ENCODE measurements around the gene KRT80. TPM values are rescaled to one million over a fixed set of nuclear protein-coding genes. Genes with fewer than 3 reads are reported as not detected.

The KRT80 gene
- total and polyA plus RNA-seq, 2 experiments from 2014 or later: not detected

DNA sequence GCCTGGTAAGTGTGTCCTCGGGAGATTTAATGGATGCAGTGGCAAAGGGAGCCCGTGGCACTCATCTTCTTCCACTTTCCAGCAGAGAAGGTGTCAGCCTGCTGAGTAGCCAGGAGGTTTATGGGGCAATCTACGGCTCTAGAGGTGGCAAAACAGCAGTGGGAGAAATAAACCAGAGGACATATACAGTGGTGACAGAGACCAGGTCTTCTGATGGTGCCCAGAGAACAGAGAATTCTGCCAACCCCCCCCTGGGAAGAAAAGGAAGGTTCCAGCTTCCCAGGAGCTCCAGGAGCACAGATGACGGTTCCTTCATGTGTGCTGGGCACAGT is 69.3 kb downstream of the KRT80 start:
- H3K27ac ChIP-seq: no peak overlapping the region
- TF ChIP-seq, protein P1, sequence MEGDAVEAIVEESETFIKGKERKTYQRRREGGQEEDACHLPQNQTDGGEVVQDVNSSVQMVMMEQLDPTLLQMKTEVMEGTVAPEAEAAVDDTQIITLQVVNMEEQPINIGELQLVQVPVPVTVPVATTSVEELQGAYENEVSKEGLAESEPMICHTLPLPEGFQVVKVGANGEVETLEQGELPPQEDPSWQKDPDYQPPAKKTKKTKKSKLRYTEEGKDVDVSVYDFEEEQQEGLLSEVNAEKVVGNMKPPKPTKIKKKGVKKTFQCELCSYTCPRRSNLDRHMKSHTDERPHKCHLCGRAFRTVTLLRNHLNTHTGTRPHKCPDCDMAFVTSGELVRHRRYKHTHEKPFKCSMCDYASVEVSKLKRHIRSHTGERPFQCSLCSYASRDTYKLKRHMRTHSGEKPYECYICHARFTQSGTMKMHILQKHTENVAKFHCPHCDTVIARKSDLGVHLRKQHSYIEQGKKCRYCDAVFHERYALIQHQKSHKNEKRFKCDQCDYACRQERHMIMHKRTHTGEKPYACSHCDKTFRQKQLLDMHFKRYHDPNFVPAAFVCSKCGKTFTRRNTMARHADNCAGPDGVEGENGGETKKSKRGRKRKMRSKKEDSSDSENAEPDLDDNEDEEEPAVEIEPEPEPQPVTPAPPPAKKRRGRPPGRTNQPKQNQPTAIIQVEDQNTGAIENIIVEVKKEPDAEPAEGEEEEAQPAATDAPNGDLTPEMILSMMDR (IDR thresholded peaks at IDR 0.05; ENCODE audit: low read depth, low read length): no peak
- H3K27me3 ChIP-seq: no peaks in the 10 kb centered on the region
- no peaks in the 10 kb centered on the region for H3K36me3 ChIP-seq
- no peak overlapping the region for H3K4me3 ChIP-seq
- DNase-seq (ENCODE audit: low read depth in 1 of 2, low spot score in 1 of 2): no peak
- no peaks in the 10 kb centered on the region for H3K4me1 ChIP-seq (ENCODE audit: low read depth)
- no peaks in the 10 kb centered on the region for H3K9me3 ChIP-seq (ENCODE audit: low read depth)

DNA sequence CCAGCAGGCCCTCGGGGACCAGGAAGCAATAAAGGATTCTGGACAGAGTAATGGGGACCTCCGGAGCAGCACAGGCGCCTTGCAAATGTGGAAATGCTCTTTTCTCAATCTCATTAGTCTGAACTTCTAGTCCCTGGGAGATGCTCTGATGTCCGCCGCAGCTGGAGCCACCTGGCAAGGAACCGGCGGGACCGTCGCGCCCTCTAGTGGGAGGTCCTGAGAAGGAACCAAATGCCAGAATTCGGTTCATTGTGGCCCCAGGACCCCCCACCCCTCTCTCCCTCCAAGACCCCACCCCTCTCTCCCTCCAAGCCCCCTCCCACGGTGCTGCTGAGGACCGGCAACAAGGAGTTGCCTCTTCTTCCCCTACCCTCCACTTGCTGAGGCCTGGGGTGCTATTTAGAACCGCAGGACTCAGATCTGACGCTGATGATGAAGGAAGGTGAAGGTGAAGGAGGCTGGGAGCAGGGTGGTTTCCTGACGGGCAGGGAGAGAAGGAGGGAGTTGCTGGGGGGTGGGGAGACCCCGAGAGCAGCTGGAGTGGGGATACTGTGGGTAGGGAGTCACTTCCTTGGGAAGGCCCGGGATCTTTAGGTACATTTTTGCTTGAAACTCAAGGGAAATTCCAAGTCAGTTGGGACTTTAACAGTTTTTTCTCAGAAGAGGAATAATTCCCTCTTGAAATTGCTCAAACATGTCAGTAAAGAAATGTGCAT is 69.8 kb downstream of the KRT80 start:
- Histone ChIP-seq H3K27ac (no peak overlapping the region), H3K27me3 (peaks cover under 1% of the 10 kb centered on the region), H3K36me3 (no peaks in the 10 kb centered on the region), H3K9me3 (ENCODE audit: low read depth) (no peaks in the 10 kb centered on the region), H3K4me1 (ENCODE audit: low read depth) (no peaks in the 10 kb centered on the region), H3K4me3 (no peak overlapping the region)
- TF ChIP-seq, protein P1 (IDR thresholded peaks at IDR 0.05; ENCODE audit: low read depth, low read length): peak; percentile 77
- peak; percentile 68 to 81 for DNase-seq (ENCODE audit: low read depth in 1 of 2, low spot score in 1 of 2)

DNA sequence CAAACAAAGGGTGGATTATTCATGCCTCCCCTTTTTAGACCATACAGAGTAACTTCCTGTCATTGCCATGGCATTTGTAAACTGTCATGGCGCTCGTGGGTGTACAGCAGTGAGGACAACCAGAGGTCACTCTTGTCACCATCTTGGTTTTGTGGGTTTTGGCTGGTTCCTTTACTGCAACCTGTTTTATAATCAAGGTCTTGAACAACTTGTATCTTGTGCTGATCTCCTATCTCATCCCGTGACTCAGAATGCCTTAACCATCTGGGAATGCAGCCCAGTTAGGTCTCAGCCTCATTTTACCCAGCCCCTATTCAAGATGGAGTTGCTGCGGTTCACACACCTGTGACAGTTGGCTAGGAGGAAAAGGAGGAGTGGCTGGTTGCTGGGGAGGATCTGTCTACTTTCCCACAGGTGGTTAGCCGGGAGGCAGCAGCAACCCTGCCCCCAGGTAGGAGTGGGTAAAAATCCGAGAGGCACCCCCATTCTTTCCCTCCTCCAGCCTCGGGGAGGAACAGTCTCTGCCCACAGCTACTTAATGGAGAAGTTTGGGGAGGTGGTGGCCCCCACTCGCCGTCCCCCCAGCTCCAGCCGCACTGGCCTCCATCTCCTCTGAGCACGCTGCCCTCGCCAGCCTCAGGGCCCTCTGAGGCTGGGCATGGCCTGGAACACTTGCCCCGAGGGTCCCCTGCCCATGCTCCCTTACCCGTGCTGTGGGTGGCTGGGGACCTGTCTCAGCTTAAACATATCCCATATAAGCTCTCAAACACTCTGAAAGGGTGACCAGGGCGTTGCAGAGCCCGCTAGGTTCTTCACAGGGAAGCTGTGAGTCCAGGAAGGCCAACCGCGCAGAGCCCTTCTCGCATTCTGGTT is 70.6 kb downstream of the KRT80 start:
- DNase-seq (ENCODE audit: low read depth in 1 of 2, low spot score in 1 of 2): no peak
- Histone ChIP-seq H3K4me1 (ENCODE audit: low read depth) (no peaks in the 10 kb centered on the region), H3K36me3 (no peaks in the 10 kb centered on the region), H3K4me3 (no peak overlapping the region), H3K27ac (no peak overlapping the region), H3K9me3 (ENCODE audit: low read depth) (no peaks in the 10 kb centered on the region), H3K27me3 (peaks cover 9% of the 10 kb centered on the region)
- TF ChIP-seq, protein P1 (IDR thresholded peaks at IDR 0.05; ENCODE audit: low read depth, low read length): no peak

DNA sequence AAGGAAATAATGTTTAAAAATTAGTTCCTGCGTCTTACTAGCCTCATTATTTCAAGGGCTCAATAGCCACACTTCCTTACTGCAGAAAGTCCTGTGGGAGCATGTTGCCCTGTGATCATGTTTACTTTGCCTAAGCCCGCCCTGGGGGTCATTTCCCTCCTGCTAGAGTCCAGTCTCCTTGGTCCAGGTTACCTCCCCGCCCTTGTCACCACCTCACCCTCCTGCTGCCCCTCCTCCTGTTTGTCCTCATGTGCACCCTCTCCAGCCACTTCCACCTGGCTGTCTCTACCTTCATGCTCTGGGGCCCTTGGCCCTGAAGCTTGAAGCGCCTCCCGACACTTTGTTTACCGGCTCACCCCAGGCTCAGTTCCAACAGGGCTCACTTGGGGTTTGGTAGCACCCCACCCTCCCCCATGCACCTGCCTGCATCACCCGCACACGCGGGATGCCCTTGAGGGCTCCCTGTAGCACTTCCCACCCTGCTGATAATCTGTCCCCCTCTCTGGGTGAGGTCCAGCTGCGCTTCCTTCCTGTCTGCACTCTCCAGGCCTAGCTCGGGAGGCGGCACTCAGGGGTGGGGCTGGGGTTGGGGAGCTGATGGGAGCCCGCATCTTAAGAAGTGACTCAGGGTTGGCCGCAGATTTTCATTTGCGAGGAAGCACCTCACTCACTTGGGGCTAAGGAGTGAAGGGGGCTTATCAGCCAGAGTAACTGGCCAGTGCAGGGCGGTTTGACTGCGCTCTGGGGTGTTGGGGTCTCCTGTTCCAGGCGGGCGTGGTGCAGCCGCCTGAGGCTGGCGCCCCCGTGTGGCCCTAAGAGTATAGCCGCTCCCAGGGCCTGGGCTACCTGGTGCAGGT is 72.2 kb downstream of the KRT80 start:
- Histone ChIP-seq H3K27ac (no peak overlapping the region), H3K36me3 (no peaks in the 10 kb centered on the region), H3K4me1 (ENCODE audit: low read depth) (no peaks in the 10 kb centered on the region), H3K9me3 (ENCODE audit: low read depth) (no peaks in the 10 kb centered on the region), H3K4me3 (no peak overlapping the region), H3K27me3 (peaks cover 24% of the 10 kb centered on the region)
- DNase-seq (ENCODE audit: low read depth in 1 of 2, low spot score in 1 of 2): peak; percentile 29 to 81
- TF ChIP-seq, protein P1 (IDR thresholded peaks at IDR 0.05; ENCODE audit: low read depth, low read length): peak; percentile 62

Other genes starting within 250 kb of the KRT80 start
- gene ACVR1B, start 240.3 kb downstream of the KRT80 start, total RNA-seq: 38.1 and 46.4 TPM in 2 replicates
- 11.9 and 12.5 TPM in 2 replicates for gene ACVR1B, start 240.3 kb downstream of the KRT80 start, polyA plus RNA-seq
- 8.2 and 12.5 TPM in 2 replicates for gene TAMALIN, start 185.1 kb downstream of the KRT80 start, total RNA-seq
- gene TAMALIN, start 185.1 kb downstream of the KRT80 start, polyA plus RNA-seq: 8.2 and 15.0 TPM in 2 replicates
- gene NR4A1, start 140.6 kb downstream of the KRT80 start, total RNA-seq: 14.7 and 24.1 TPM in 2 replicates
- 13.7 and 23.7 TPM in 2 replicates for gene NR4A1, start 140.6 kb downstream of the KRT80 start, polyA plus RNA-seq
- 37.4 and 39.9 TPM in 2 replicates for gene ATG101, start 122.0 kb downstream of the KRT80 start, total RNA-seq
- gene ATG101, start 122.0 kb downstream of the KRT80 start, polyA plus RNA-seq: 32.5 and 36.6 TPM in 2 replicates
- not detected in 2 replicates for gene SMIM41, start 112.3 kb downstream of the KRT80 start, total RNA-seq
- gene SMIM41, start 112.3 kb downstream of the KRT80 start, polyA plus RNA-seq: not detected in 2 replicates
- gene KRT7, start 41.2 kb upstream of the KRT80 start, total RNA-seq: 0.21 and 0.36 TPM in 2 replicates
- 0.50 TPM in 1 of 2 replicates, not detected in the other for gene KRT7, start 41.2 kb upstream of the KRT80 start, polyA plus RNA-seq
- gene KRT86, start 82.6 kb upstream of the KRT80 start, total RNA-seq: 0.14 TPM in 1 of 2 replicates, not detected in the other
- gene KRT86, start 82.6 kb upstream of the KRT80 start, polyA plus RNA-seq: 0.35 TPM in 1 of 2 replicates, not detected in the other
- not detected in 2 replicates for gene KRT81, start 99.5 kb upstream of the KRT80 start, total RNA-seq
- not detected in 2 replicates for gene KRT81, start 99.5 kb upstream of the KRT80 start, polyA plus RNA-seq
- gene KRT83, start 129.4 kb upstream of the KRT80 start, total RNA-seq: not detected in 2 replicates
- gene KRT83, start 129.4 kb upstream of the KRT80 start, polyA plus RNA-seq: not detected in 2 replicates
- gene KRT85, start 175.5 kb upstream of the KRT80 start, total RNA-seq: 0.12 TPM in 1 of 2 replicates, not detected in the other
- not detected in 2 replicates for gene KRT85, start 175.5 kb upstream of the KRT80 start, polyA plus RNA-seq
- not detected in 2 replicates for gene KRT84, start 193.6 kb upstream of the KRT80 start, total RNA-seq
- gene KRT84, start 193.6 kb upstream of the KRT80 start, polyA plus RNA-seq: not detected in 2 replicates
- not detected in 2 replicates for gene KRT82, start 214.3 kb upstream of the KRT80 start, total RNA-seq
- gene KRT82, start 214.3 kb upstream of the KRT80 start, polyA plus RNA-seq: not detected in 2 replicates
- not detected in 2 replicates for gene KRT75, start 242.4 kb upstream of the KRT80 start, total RNA-seq
- gene KRT75, start 242.4 kb upstream of the KRT80 start, polyA plus RNA-seq: not detected in 2 replicates

All from cardiac muscle cell (in vitro differentiated cells and primary cell).